Right lung (tissue), 5 donors: Measurements from ENCODE around the gene HDAC9. TPM values are rescaled to one million over a fixed set of nuclear protein-coding genes. Genes with fewer than 3 reads are reported as not detected.

Experiments used
- DNase-seq, 2 donors: peaks; one replicate each; pipeline ENCODE4 v3.0.0-alpha.2; 2013
- polyA plus RNA-seq, 5 donors: library from polyadenylated mRNA; unstranded; fragments of 120-200 nt; gene quantifications; one replicate each; pipeline versions ENCODE4 v1.2.1 to v1.2.3, GENCODE V29; 2013; ENCODE audit warnings: inconsistent platforms in 1 of 5, low replicate concordance in 1 of 5; ENCODE audit not compliant: insufficient read length in 5 of 5, insufficient read depth in 1 of 5

Gene HDAC9
- polyA plus RNA-seq, 5 donors, result 6.5 to 12.3 (median 11.1) TPM

DNA sequence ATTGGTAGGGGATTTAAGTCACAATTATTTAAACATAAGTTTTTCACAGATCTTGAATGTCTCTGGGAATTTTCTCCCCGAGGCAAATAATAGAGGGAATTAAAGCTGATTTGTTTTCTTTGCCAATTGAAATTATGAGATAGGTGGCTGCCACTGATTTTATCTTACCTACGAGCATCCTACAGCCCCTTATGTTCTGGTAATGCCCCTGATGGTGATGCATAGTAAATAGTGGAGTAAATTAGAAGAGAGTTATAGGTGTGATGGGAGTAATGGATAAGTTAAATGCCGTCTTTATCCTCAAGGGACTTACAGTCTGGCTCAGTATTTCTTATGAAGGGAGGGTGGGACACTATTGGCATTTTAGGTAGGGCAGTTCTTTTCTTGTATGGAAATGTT, 58.1 kb downstream of the HDAC9 start:
- DNase-seq, result no peak

DNA sequence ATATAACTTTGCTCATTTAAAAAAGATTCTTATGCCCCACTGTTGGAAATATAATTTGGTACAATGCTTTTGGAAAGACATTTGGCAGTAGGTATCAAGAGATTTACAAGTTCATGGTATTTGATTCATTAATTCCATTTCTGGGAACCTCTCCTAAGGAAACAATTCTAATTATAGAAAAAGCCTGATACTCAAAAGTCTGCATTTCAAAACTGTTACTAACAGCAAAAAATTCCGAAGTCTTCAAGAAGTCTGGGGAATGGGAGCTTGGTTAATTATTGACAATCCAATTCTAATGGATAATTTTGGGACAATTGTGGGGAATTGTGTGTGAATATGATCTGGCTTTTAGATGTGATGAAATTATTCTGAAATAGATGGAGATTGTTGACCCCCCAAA, 59.6 kb downstream of the HDAC9 start:
- no peak for DNase-seq

DNA sequence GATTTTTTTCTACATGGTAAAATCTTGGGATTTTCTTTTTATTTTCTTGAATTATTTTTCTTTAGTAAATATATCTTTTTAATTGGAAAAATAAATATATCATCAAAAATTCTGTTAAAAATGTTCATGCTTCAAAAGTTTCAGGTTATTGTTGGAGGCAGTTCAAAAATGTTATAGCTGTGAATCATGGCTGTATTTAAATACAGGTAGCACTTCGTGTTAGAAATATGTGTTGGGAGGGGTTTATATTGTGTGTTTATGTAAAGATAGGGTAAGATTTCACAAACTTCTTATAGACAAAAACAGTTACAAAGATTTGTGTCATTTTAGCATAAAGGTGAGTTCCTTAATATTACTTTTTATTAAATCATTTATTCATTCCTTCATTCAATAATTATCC, 60.4 kb downstream of the HDAC9 start:
- no peak for DNase-seq

DNA sequence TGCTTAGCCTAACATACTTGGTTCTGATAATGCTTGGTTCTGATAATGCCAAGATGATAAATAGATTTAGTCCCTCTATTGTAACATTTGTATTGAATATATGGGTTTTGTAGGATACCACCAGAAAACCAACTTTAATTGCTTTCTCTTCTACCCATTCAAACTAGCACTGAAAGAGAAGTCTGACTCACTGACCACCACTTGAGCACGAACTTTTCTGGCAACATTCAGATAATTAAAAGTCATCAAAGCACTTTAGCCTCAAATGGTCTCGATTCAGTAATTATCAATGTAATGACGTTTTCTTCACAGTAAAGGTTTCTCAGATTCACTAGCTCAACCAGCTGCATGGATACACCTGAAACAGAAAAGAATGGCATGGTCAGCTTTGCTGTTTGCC, 63.0 kb downstream of the HDAC9 start:
- DNase-seq, result no peak

DNA sequence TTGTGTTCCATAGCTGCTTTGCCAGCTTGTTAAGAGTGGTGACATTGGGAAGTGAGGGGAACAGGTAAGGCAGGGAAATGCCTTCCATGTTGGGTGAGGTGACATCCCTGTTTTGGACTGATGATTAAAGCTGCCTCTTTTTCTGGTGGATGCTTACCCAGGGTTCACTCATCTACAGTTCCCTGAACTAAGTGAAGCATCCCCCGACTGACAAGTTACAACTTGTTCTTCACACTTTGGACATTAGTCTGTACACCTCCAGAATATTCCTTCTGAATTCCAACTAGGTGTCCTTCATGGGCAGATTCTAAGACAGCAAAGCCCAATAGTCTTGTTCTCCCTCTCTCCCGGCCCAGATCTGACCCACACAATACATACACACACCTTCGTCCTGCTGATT, 63.4 kb downstream of the HDAC9 start:
- DNase-seq, result no peak

DNA sequence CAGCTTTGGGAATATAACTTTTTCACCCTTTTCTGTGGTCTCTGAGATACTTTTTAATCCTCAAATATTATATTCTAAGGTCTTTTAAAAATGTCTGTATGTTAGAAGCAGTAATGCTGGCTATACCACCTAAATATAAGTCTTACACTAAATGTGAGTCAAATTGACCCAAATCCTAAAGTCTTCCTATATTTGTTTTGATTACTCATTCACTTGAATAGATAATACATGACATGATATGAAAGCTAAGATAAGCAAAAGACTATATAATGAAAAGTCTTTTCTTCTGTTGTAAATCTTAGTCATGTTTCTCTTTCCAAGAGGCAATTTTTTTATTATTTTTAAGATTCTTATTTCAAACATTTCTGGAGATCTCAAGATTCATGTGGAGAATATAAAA, 64.2 kb downstream of the HDAC9 start:
- DNase-seq, result no peak

DNA sequence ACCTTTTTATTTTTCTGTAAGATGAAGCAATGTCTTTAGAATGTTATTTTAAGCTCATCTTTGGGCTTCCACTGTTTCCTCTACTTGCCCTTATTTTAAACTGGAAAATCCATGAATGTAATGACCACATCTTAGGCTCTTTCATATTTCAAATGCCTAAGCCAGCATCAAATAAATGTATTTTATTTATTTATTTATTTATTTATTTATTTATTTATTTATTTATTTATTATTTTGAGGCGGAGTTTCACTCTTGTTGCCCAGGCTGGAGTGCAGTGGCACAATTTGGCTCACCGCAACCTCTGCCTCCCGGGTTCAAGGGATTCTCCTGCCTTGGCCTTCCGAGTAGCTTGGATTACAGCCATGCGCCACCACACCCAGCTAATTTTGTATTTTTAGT, 69.2 kb downstream of the HDAC9 start:
- no peak for DNase-seq

DNA sequence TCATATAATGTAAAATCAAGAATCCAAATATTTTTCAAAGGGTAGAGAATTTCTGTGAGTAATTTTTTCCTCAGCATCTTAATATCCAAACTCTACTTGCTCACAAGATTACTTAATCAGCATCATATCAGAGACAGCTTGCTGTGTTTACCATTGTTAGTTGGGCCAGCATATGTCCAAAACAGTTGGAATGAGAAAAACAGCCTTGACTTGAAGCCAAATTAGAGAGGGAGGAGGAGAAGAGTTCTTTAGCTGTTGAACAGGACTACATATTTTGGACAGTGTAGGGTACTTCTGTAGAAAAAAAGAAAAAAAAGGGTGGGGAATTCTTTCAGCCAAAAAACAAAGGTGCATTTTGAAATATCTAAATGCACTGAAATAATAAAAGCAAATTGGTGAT, 69.8 kb downstream of the HDAC9 start:
- peak; percentile 40 to 41 for DNase-seq

DNA sequence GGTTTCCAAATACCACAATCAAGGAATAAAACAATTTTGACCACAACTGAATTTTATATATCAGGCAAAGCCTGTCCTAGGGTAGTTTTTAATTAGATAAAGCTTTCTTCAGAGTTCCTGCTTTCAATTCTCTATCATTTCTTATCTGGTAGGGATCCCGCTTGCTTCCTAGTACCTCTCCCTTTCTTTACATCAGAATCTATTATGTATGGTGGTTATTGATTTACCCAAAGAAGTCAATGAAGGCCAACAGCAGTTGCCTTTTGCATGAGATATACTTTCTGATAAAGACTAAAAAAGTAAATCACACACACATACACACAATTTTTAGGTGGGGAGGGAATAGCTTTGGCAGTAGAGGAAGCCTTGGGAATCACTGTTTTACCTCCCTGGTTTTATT, 70.7 kb downstream of the HDAC9 start:
- DNase-seq, result no peak

DNA sequence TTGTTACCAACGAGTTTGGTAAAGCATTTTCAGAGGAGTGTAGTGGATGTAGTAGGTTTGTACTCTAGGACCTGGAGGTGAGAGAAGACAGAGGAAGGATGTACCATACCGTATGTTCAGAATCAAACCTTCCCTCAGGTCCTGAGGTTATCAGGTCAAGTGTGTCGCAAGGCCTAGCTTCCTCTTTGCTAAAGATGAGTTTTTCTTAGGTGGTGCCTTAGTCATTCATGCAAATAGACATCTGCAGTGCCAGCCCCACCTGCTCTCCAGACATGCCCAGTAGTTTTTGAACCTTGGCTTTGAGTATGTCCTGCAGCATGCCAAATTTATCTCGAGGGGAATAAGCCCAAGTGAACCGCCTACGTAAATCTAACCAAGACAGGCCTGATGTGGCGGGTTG, 71.3 kb downstream of the HDAC9 start:
- no peak for DNase-seq

DNA sequence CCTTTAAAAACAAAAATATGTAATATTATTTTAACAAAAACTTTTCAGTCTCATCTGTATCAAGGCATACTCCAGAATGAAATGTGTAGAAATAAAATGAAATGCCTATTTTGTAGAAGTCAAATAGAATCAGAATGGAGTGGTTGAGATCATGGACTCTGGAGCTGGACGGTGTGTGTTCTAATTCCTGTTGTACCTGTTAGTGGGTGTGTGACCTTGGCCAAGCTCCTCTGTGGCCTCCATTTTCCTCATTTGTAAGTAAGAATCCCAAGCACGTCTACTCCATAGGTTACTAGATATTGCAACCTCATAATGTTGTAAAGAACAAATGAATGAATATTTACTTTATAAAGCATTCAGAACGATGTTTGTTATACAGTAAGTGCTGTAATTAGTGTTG, 74.9 kb downstream of the HDAC9 start:
- no peak for DNase-seq

DNA sequence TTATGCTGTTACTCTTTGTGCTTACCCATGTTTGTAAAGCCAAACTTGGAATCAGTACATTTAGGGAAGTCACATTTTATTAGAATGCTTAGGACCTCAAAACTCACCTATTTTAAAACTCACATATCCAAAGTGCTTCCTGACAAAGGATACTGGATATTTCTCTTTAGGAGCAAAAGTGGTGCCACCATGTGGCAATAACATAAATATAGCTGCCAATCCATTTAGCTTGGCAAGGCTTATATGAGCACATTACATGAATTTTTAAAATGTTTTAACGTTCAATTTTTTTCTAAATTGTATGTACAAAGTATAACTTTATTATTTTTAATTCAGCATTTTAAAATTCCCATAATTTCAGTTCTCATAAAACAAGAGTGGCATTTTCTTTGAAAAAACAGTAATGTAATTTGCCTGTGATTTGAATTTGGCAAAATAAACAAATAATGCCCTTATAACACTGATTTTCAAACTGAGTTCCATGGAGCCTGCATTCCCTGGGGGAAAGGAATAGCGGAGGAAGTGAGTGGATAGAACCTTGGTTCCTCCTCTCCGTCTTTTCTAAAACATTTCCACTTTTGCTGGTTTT, 75.4 kb downstream of the HDAC9 start:
- peak in 1 of 2 donors; percentile 7 for DNase-seq

DNA sequence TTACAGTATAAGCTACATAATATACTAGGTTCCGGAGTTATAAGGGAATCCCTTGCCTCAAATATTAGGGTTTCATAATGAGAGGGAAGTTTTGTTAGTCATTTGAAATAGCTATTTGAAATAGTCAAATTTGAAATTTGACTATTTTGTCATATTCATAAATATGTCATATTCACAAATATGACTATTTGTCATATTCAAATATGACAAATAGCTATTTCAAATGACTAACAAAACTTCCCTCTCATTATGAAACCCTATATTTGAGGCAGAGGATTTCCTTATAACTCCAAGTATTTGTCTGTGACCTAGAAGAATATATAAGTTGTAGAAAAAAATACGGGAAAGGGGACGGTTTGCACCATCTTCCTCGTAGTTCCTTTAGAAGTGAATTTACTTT, 76.6 kb downstream of the HDAC9 start:
- DNase-seq, result no peak

DNA sequence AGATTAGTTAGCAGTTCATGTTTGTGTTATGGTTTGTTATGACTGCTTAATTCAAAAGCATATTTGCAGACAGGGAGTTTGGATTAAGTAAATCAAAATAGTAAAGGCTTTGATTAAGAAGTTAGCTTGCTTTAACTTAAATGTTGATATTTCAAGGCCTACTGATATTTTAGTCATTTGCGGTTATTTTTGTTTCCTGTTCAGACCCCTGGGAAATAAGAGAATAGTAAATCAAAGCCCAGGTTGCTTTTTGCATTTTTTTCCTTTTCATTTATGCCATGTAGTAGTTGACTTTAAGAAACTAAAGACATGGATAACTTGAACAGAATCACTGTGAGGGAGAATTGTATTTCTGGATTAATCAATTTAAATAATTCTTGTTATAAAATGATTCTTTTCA, 77.3 kb downstream of the HDAC9 start:
- no peak for DNase-seq

DNA sequence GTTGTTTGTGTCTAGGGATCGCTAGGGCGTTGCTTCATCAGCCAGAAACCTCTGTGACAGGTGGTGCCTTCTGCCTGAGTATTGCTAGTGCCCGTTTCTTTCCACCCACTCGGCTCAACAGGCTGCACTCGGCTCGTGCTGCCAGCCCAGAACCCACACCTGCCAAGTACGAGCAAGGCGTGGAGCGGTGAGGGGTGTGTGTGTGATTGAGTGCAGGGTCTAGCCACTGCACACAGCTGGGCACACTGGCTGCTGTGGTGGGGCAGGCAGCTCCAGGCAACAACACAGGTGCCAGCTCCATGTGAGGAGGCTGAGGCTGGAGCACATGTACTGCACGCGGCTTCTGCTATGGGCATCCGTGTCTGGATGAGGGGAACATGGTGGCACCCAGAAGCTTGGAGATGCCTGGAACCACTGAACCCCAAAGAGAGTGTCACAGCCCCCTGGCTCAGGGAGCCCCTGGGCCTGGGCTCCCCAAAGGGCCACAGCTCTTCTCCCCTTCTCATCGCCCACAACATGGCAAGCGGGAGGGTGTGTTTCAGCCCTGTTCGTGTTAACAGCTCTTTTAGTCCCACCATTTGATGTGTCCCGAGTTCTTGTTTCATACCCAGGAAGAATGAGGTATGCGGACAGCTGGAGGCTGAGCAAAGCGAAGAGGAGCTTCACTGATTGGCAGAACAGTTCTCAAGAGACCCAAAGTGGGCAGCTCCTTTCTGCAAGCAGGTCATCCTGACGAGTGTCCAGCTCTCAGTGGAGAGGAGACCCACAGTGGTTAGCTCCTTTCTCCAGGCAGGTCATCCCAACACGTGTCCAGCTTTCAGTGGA, 78.1 kb downstream of the HDAC9 start:
- no peak for DNase-seq

DNA sequence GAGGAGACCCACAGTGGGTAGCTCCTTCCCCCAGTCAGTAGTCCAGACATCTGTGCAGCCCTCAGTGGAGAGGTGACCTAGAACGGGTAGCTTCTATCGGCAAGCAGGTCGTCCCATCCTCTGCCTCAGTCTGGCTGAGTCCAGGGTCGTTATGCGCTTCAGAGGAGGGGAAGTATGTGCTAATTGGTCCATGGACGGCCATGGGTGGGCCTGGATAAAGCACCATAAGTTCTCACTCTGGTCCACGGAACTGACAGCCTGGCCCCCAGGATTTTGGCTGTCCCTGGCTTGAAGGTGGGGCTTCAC, 78.6 kb downstream of the HDAC9 start:
- no peak for DNase-seq

DNA sequence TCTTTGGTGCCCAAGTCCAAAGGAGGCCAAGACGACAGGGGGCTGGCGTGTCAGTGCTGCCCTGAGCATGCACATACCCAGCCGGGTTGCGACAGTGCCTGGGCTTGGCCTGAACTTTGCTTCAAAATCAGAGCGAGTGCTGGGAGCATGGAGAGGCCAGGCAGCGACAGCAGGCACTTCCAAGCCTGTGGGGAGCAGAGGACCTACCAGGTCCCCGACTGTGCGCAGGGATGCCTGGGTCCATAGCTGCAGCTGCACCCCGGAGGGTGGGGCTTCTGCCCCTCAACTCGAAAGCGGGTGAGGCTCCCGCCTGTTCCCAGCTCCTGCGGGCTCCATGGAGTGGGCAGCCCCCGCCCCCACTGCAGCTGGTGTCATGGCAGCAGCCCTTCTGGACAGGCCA, 79.1 kb downstream of the HDAC9 start:
- no peak for DNase-seq

DNA sequence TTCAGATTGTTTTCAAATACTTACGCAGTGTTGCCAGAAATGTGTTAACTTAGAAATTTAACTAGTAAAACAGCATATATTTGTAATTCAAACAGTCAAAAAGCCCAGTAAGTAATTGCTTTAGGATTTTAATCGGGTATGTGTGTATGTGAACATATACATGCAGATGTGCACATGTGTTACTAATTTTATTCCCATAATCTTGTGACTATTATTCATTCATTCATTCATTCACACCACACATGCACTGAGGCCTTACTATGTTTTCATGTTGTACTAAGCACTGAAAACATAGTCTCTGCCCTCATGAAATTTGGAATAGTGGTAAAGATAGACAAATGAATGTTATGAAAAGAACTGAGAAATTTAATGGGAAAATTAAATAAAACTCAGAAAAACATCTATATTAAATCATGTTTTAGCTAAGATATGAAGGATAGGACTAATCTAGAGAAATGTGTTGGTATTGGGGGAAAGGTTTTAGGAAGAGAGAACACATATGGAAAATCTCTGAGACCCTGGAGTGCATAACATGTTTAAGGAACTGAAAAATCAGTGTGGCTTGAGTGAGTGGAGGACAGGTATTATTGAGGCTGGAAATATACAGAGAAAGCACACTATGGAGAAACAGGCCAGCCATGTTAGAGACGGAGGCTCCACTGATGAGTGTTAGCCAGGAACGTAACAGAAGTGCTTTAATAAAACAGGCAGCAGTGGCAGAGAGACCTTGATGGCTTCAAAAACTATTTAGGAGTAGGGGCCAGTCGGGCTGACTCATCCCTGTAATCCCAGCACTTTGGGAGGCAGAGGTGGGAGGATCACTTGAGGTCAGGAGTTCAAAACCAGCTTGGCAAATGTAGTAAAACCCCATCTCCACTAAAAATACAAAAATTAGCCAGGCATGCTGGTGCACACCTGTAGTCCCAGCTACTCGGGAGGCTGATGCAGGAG, 80.3 kb downstream of the HDAC9 start:
- no peak for DNase-seq

DNA sequence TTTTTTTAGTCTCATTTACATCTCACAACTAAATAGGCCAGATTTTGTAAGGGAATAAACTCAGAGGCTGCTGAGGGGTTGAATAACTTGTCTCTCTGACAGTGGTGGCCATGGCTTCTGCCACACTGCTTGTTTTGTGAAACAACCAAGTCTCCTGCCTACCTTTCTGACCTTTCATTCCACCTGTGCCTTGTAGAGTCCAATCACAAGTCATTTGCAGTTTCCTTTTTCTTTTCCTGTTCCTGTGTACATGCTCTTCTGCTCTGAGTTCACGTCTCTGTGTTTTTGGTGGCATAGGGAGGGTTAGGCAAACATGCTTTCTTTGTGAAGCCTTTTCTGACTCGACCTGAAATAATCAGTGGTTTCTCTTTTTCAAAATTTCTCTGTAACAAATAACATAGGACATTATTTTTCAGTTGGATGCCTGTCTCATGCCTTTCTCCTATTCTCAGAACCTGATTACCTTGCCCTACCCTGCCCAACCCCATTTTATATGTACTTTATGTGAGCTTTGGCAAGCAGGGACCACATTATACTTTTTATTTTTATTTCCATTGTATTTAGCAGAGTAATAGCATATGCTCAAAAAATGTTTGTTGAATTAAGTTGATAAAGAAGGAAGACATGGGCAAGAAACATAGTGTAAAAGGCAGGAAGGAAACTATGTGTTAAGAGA, 81.7 kb downstream of the HDAC9 start:
- DNase-seq, result no peak

DNA sequence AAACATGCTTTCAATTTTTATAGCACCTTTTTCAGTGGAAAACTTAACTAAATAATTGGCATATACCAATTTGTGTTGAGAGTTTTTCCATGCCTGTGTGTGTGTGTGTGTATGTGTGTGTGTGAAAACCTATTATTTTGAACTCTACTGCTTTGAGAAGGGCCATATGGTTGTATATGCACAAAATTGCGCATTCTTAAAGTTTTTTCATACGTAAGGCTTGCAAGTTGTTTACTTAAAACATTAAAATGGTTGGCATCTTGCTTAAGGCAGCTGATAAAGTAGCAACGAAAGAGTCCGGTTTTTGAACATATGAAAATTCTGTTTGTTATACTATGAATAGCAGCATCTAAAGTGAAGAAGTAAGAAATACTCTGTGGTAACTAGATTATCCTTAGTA, 84.1 kb downstream of the HDAC9 start:
- no peak for DNase-seq

DNA sequence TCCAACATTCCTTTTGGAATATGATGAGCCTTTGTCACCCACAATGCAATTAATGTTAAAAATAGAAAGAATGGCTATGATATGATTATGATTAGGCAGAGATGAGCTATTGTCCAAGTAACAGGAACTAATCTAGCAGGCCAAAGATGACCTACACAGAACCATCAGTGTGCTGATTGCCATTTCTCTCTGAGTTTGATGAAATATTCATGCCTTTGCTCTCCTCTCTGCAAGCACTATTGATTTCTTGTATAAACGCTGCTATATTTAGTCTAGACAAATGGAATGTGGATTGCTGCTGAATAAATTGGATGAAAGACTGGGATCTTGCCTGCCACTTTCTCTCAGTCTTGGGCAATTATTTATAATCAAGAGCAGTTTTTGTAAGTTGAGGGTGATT, 85.4 kb downstream of the HDAC9 start:
- DNase-seq, result no peak

DNA sequence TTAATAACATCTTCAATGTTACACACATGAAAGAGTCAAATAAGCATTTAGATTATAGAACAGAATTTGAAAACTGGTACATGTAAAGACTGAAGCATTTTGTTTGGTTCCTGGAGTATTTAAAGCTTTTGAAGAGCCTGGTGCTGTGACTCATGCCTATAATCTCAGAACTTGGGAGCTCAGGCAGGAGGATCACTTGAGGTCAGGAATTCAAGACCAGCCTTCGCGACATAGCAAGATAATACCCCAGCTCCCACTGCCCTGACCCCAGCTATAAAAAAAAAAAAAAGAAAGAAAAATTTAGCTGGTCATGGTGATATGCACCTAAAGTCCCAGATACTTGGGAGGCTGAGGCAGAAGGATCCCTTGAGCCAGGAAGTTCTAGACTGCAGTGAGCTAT, 87.8 kb downstream of the HDAC9 start:
- DNase-seq, result no peak
